GM19099 (cell line): Measurements from ENCODE around the gene ADAM15.
A peak's percentile ranks its signal among the peaks of the same experiment; 100 is the strongest.

ENCODE experiments used
- POLR2A ChIP-seq: IDR thresholded peaks from 3 replicates; pipeline ENCODE4 v1.6.1; 2011; ENCODE audit warnings: low read depth; ENCODE audit not compliant: insufficient read length; ENCODE audit errors: extremely low read depth

Gene ADAM15

DNA sequence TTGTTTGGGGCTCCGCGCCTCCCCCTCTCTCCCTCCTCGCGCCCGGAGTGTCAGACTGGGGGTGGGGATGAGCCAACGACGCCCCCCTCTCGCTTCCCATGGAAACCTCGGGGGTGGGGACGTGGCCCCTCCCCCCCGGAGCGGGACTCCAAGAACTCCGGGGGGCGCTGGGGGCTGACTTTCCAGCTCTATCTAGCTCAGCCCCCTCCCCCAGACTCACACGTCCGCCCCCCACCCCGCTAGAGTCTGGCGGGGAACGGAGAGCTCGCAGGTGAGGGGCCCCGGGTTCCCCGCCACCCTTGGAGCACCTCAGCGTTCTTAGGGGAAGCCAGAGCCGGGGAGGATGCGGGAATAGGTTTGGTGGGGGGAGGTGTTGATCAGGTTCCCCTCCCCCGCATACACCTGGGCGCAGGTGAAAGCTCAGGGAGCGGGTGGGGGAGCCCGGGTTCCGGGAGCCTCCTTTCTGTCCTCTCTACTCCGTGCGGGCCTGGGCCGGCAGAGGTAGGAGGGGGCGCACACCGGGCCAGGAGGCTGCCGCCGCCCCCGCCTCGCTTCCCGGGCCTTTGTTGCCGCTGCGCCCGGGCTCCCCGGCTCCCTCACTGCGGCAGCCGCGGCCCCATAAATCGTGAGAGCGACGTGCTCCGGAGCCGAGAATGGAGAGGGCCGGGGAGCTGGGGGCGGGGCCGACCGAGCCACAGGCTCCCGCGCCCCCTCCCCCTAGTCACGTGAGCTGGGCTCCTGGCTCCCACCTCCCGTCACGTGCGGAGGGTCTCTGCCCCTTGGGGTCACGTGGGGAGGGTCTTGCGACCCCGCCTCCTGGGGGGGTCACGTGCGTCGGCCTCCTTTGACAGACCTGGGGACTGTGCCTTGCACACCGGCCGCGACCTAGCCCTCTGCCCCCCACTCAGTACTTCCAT, 29.5 kb downstream of the ADAM15 start:
- TF ChIP-seq POLR2A = no peak

DNA sequence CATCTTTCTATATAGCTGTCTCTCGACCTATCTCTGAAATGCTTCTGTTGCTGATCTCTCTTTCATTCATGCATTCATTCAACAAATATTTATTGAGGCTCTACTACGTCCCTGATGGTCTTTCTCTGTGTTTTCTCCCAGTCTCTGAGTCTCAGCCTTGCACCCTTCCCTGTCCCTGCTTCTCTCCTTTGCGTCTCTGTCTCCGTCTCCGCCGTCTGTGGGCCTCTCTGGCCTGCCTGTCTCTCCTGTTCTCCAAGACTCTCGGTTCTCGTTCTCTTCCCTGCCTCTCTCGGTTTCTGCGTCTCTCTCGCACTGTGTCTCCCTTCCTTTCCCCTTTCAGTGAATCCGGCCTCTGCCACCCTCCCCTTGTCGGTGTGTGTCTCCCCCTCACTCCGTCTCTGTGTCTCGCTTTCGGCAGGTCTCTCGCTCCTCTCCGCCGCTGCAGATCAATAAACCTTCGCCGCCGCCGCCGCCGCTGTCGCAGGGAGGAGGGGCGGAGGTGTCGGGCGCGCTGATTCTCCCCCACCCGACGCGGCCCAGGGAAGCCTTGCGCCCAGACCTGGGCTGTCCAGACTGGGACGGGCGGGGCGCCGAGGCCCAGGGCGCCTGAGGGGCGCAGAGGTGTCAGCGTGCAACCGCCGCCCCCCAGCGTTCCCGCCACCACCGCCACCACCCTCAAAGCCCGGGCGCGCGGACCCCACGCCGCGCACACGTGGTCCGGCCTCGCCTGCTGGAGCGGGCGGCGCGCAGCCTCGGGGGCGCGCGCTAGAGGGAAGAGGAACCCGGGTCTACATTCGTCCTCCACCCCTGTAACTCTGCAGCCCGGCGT, 30.6 kb downstream of the ADAM15 start:
- TF ChIP-seq POLR2A = no peak

DNA sequence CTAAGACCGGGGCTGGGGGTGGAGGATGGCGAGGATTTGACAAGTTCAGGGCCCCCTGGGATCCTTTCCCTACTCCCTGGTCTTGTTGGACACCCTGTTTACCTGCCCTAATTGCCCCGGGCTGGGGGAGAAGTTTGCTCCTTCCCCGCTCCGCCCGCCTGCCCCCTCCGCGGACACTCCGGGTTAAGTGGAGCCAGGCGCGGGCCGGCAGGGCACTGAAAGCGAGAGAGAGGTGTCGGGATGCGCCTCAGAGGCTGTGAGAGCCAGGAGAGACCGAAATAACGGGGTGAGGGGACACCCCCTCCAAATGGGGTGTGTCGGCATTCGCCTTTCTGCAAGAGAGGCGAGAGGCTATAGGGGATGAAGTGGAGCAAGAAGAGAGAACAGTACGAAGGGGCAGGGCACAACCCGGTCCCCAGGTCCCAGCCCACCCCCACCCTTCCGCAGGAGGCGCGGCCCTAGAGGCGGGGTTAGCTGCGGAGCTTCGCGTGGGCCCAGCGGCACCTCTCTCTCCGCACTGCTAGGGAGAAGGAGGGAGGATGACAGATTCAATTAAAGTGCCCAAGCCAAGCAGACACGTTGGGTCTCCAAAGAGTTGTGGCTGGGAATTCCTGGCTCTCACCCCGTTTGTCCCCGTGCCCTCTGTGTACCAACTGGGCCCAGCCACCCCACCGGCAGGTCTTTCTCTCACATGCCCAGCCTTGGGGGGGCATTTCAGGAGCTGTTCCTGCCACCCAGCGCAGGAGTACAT, 31.4 kb downstream of the ADAM15 start:
- no peak for TF ChIP-seq POLR2A

DNA sequence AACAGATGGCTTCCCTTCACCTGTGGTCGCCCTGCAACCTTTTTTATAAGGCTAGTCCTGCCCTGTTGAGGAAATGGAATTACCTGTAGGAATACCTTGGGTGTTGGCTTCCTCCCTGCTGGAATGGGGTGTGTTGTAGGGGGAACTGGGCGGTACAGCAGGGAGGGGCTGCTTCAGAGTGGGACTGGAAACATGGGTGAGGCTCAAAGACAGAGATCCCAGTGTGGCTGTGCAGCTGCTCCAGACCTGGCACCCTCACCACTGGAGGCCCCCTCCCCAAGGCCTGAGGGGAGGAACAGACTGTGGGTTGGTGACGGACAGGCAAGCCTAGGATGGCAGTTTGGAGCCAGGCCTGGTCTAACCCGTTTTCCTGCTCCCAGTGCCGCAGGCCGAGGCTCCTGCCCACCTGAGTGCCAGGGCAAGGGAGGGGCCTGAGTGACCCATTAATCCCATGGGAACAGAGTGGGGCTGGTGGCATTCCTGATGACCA, 32.0 kb downstream of the ADAM15 start:
- no peak for TF ChIP-seq POLR2A

DNA sequence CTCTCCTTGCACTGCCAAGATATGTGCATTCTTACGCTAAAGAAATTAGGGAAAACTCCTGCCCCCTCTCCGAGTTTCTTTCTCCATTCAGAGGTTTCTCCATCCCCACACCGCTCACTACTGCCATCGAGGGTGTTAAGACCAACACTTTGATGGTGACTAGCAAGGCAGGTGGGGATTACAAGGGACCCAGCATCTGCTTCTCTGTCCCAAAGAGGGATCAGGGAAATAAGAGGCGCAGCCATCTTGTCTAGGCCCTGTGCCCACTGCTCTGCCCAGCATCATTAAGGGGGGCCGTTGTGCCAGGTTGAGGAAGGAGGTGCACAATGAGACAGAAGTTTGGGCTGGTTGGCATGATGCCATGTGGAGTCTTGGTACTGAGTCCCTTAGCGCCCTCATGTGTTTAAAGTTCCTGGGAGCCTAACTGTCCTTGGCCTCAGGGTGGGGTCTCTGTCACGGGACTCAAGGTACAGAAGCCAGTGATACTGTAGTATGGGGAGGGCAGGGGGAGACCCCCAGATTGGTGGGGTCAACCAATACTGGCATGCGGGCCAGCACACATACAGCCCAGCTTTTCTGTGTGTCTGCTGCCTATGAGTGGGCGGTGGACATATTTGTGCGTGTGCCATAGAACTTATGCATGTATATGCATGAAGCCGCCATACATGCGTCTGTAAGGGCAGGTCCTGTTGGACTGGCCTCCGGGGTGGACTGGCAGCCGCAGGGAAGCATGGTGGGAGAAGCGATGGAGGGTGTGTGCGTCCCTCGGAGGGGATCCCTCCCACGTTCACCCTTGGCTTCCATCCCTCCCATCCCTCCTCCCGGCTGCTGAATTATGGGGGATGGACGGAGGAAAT, 33.0 kb downstream of the ADAM15 start:
- no peak for TF ChIP-seq POLR2A

DNA sequence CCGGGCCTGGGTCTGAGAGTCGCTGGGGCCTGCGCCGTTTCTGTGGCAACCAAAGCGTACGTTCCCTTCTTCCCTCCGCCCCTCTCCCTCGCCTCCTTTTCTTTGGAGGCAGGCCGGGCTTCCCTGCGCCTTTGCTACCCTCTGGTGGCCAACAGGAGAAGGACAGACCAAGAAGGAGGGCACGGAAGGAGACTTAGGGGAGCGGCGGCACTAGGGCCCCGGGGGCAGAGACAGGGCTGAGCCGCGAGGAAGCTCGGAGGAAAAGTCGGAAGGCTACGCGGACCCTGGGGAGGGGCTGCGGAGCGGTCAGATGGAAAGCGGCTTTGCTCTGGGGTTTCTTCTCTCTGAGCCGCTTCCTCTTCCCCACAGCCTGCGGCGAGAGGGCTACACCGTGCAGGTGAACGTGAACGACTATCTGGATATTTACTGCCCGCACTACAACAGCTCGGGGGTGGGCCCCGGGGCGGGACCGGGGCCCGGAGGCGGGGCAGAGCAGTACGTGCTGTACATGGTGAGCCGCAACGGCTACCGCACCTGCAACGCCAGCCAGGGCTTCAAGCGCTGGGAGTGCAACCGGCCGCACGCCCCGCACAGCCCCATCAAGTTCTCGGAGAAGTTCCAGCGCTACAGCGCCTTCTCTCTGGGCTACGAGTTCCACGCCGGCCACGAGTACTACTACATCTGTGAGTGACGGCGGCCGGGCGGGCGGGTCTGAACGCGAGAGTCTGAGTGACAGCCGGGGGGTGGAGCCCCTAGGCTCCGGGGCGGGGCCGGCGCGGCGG, 33.8 kb downstream of the ADAM15 start:
- TF ChIP-seq POLR2A = peak; percentile 63

DNA sequence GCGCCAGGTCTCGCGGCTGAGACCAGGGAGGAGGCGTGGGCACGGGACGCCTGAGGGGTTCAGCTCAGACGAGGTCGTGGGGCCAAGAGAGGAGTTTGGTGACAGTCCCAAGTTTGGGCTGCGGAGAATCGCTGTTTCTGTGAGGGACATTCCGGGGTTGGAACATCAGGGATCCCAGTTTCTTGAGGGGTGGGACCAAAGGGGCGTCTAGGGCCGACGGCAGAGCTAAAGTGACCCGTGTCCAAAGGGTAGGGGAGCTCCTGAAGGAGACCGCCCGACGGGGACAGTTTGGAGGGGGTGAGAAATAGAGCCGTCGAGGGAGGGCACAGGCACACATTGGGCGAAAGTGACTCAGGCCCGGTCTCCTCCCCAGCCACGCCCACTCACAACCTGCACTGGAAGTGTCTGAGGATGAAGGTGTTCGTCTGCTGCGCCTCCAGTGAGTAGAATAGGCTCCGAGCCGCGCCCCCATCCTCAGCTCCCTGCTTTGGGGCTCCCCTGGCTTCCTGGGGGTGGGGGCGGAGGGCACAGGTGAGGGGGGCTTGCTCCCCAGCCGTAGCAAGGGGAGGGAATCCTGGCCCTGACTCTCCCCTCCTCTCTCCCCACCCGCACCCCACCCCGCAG, 34.5 kb downstream of the ADAM15 start:
- TF ChIP-seq POLR2A = no peak

DNA sequence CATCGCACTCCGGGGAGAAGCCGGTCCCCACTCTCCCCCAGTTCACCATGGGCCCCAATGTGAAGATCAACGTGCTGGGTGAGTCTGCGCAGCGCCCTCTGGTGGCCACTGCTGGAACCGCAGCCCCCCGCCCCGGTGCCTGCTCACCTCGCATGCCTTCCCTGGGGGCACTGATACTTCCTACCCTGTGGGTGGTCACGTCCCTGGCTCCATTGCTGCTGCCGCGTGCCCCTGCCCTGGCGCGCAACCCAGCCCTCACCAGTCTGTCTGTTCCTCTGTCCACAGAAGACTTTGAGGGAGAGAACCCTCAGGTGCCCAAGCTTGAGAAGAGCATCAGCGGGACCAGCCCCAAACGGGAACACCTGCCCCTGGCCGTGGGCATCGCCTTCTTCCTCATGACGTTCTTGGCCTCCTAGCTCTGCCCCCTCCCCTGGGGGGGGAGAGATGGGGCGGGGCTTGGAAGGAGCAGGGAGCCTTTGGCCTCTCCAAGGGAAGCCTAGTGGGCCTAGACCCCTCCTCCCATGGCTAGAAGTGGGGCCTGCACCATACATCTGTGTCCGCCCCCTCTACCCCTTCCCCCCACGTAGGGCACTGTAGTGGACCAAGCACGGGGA, 35.1 kb downstream of the ADAM15 start:
- no peak for TF ChIP-seq POLR2A

DNA sequence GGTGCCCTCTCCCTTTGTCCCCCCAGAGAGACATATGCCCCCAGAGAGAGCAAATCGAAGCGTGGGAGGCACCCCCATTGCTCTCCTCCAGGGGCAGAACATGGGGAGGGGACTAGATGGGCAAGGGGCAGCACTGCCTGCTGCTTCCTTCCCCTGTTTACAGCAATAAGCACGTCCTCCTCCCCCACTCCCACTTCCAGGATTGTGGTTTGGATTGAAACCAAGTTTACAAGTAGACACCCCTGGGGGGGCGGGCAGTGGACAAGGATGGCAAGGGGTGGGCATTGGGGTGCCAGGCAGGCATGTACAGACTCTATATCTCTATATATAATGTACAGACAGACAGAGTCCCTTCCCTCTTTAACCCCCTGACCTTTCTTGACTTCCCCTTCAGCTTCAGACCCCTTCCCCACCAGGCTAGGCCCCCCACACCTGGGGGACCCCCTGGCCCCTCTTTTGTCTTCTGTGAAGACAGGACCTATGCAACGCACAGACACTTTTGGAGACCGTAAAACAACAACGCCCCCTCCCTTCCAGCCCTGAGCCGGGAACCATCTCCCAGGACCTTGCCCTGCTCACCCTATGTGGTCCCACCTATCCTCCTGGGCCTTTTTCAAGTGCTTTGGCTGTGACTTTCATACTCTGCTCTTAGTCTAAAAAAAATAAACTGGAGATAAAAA, 35.9 kb downstream of the ADAM15 start:
- no peak for TF ChIP-seq POLR2A

DNA sequence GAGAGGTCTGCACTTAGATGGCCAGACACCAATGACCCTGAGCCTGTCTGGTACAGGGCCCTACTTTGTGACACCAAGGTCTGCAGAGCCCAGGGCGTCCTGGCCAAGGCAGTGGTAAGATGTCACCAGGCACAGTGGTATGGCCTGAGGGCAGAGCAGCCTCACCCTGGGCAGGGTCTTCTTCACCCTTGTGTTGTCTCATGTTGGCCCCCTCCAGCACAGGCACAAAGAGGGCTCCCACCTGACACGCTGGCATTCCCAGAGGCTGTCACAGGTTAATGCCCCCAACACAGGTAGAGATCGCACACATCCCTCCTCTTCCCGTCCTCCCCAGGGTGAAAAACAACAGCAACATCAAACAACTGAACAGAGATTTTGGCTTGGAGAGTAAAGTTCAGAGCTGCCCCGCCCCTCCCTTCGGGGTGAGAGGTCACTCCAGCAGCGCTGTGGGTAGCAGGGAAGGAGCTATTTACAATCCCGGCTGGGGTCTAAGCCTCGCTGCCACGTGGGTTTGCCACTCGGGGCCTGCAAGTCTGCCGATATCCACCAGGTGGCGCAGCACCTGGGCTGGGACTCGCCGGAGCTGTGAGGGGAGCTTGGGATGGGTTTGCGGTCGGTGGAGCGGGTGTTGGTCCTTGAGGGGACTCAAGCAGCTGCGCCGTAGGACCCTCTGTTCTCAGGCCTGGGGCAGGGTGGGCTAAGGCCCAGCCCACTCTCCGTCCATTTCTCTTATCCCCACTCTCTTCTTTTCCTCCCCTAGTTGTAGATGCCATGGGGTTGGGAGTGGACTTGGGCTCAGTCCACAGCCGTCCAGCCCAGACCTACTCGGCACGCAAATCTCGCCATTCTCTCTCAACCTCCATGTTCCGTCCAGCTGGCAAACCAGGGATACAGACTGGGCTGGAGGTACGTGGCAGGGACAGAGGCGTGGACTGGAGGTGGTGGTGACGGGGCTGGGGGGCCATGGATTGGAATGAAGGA, 40.2 kb downstream of the ADAM15 start:
- no peak for TF ChIP-seq POLR2A

DNA sequence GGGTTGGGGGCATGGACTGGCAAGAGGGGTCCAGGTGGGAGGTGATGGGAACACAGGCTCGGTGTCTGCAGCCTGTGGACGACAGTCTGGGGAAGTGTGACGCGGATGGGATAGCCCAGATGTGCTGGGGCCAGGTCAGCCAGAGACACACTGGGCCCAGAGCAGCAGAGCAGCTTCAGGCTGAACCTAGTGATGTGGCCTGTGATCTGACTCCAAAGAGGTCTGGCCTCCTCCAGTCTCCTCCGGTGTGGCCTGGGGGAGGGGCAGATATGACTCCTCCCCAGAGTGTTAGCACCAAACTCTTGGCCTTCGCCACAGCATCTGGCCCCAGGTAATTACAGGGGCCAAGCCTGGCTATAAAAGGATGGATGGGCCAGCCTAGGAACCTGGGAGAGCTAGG, 41.0 kb downstream of the ADAM15 start:
- no peak for TF ChIP-seq POLR2A
